Lower leg skin (tissue), 3 donors: Measurements from ENCODE around the gene WDR91.

Experiments used
- CTCF ChIP-seq, 3 donors: fragments of 450-650 bp; IDR thresholded peaks; one replicate each; pipeline ENCODE4 v1.5.1; 2016; ENCODE audit warnings: antibody characterized with exemption in 3 of 3, mild to moderate bottlenecking in 3 of 3, moderate library complexity in 2 of 3
- POLR2A ChIP-seq, 2 donors: fragments of 450-650 bp; IDR thresholded peaks; one replicate each; pipeline ENCODE4 v1.6.1; 2016 to 2017; ENCODE audit warnings: antibody characterized with exemption in 2 of 2, mild to moderate bottlenecking in 1 of 2, moderate library complexity in 1 of 2

GRCh38 chr7:135234727-135235126 lies 23.4 kb upstream of the WDR91 start:
- TF ChIP-seq CTCF (IDR thresholded peaks at IDR 0.05) (no peak), POLR2A (IDR thresholded peaks at IDR 0.05) (no peak)
